Progenitor cell of endocrine pancreas (in vitro differentiated cells): Measurements from ENCODE around the gene ZBTB17. TPM values are rescaled to one million over a fixed set of nuclear protein-coding genes. Genes with fewer than 3 reads are reported as not detected.

Experiments
- total RNA-seq: library from RNA; stranded (reverse); gene quantifications from 2 replicates; pipeline ENCODE4 v1.2.1, GENCODE V29; 2021

ZBTB17 gene
- total RNA-seq, 1 donor from 2014 or later = 57.7 TPM

Other genes starting within 250 kb of the ZBTB17 start
- gene SLC25A34, start 239.8 kb downstream of the ZBTB17 start, total RNA-seq = 5.5 and 6.0 TPM in 2 replicates
- gene TMEM82, start 233.6 kb downstream of the ZBTB17 start, total RNA-seq = 0.44 and 1.4 TPM in 2 replicates
- gene FBLIM1, start 217.3 kb downstream of the ZBTB17 start, total RNA-seq = 101 and 105 TPM in 2 replicates
- 2.4 and 3.5 TPM in 2 replicates for gene UQCRHL, start 168.5 kb downstream of the ZBTB17 start, total RNA-seq
- 55.8 and 58.0 TPM in 2 replicates for gene SPEN, start 128.4 kb downstream of the ZBTB17 start, total RNA-seq
- not detected in 2 replicates for gene SRARP, start 28.1 kb upstream of the ZBTB17 start, total RNA-seq
- not detected in 2 replicates for gene HSPB7, start 41.9 kb upstream of the ZBTB17 start, total RNA-seq
- gene CLCNKA, start 45.9 kb upstream of the ZBTB17 start, total RNA-seq = 2.2 and 2.4 TPM in 2 replicates
- 1.5 and 2.3 TPM in 2 replicates for gene CLCNKB, start 67.7 kb upstream of the ZBTB17 start, total RNA-seq
- gene FAM131C, start 97.5 kb upstream of the ZBTB17 start, total RNA-seq = 1.2 and 1.6 TPM in 2 replicates
- gene EPHA2, start 180.0 kb upstream of the ZBTB17 start, total RNA-seq = 28.3 and 31.9 TPM in 2 replicates
- 146 and 151 TPM in 2 replicates for gene ARHGEF19, start 236.6 kb upstream of the ZBTB17 start, total RNA-seq